CD14-positive monocyte (primary cell): ENCODE data around the gene IGSF9B. TPM values are rescaled to one million over a fixed set of nuclear protein-coding genes. Genes with fewer than 3 reads are reported as not detected.

ENCODE experiments used
- DNase-seq, 3 donors: peaks; one replicate each; pipeline ENCODE4 v3.0.0-alpha.2; 2011 to 2022
- H2AFZ ChIP-seq: 2 replicates; pipeline ENCODE4 v1.6.0; 2012; ENCODE audit warnings: mild to moderate bottlenecking, low read depth, low read length, inconsistent platforms; ENCODE audit not compliant: insufficient read depth, poor library complexity, severe bottlenecking
- H3K27ac ChIP-seq, 2 donors: 1 replicate in 1 of 2; 2 replicates in 1 of 2; pipeline ENCODE4 v1.5.1; 2012 to 2013; ENCODE audit warnings: low read length in 2 of 2, control low read depth in 1 of 2, inconsistent platforms in 1 of 2, low read depth in 1 of 2, mild to moderate bottlenecking in 1 of 2
- H3K27me3 ChIP-seq, 2 donors: one replicate each; pipeline versions ENCODE4 v1.6.0 to v1.6.1; 2011 to 2013; ENCODE audit warnings: low read length in 2 of 2; ENCODE audit not compliant: control insufficient read depth in 2 of 2, insufficient read depth in 2 of 2
- H3K36me3 ChIP-seq, 2 donors: replicated peaks in 1 of 2; 1 replicate in 1 of 2; 2 replicates in 1 of 2; pipeline versions ENCODE4 v1.5.1 to v1.6.1; 2012 to 2013; ENCODE audit warnings: low read length in 2 of 2, control low read depth in 1 of 2, inconsistent platforms in 1 of 2, mild to moderate bottlenecking in 1 of 2; ENCODE audit not compliant: insufficient read depth in 2 of 2, control insufficient read depth in 1 of 2
- H3K4me1 ChIP-seq, 2 donors: 1 replicate in 1 of 2; 2 replicates in 1 of 2; pipeline versions ENCODE4 v1.5.1 to v1.6.1; 2012 to 2013; ENCODE audit warnings: low read length in 2 of 2, control low read depth in 1 of 2, inconsistent platforms in 1 of 2, mild to moderate bottlenecking in 1 of 2, moderate library complexity in 1 of 2; ENCODE audit not compliant: insufficient read depth in 2 of 2, control insufficient read depth in 1 of 2
- H3K4me2 ChIP-seq: replicated peaks from 2 replicates; pipeline ENCODE3; 2012; ENCODE audit warnings: low read length, moderate library complexity, mild to moderate bottlenecking; ENCODE audit not compliant: poor library complexity, severe bottlenecking; ENCODE audit errors: extremely low read depth
- H3K4me3 ChIP-seq, 3 experiments: fragments of 200-600 bp in 1 of 3; sonication (generic) in 1 of 3; replicated peaks in 1 of 3; 1 replicate in 2 of 3; 2 replicates in 1 of 3; pipeline ENCODE4 v1.5.1; 2011 to 2013; ENCODE audit warnings: low read length in 3 of 3, mild to moderate bottlenecking in 3 of 3, control low read depth in 2 of 3, low read depth in 2 of 3, inconsistent platforms in 1 of 3, moderate library complexity in 1 of 3
- H3K79me2 ChIP-seq: 2 replicates; pipeline ENCODE4 v1.6.0; 2012; ENCODE audit warnings: mild to moderate bottlenecking, control low read depth, inconsistent platforms, low read length, moderate library complexity; ENCODE audit not compliant: insufficient read depth
- H3K9ac ChIP-seq: 2 replicates; pipeline ENCODE4 v1.6.0; 2017; ENCODE audit warnings: low read length, mild to moderate bottlenecking; ENCODE audit not compliant: insufficient read depth, poor library complexity, severe bottlenecking
- H3K9me3 ChIP-seq, 2 donors: replicated peaks in 1 of 2; 1 replicate in 1 of 2; 2 replicates in 1 of 2; pipeline versions ENCODE4 v1.5.1 to v1.6.1; 2012 to 2013; ENCODE audit warnings: low read length in 2 of 2, control low read depth in 1 of 2; ENCODE audit not compliant: control insufficient read depth in 1 of 2, insufficient read depth in 1 of 2
- H4K20me1 ChIP-seq: 2 replicates; pipeline ENCODE4 v1.6.0; 2012; ENCODE audit warnings: mild to moderate bottlenecking, low read length, control low read depth, moderate library complexity; ENCODE audit not compliant: insufficient read depth
- H3K27ac Mint-ChIP-seq, 7 donors: one replicate each; pipeline ENCODE4 v1.8.0; 2020; ENCODE audit warnings: mild to moderate bottlenecking in 7 of 7, mixed read lengths in 7 of 7, moderate library complexity in 6 of 7, inconsistent platforms in 2 of 7
- H3K27me3 Mint-ChIP-seq, 3 donors: one replicate each; pipeline ENCODE4 v1.8.0; 2021 to 2022; ENCODE audit warnings: low read depth in 3 of 3, mild to moderate bottlenecking in 3 of 3, mixed read lengths in 3 of 3, moderate library complexity in 3 of 3, inconsistent platforms in 1 of 3
- H3K36me3 Mint-ChIP-seq, 2 donors: one replicate each; pipeline ENCODE4 v1.8.0; 2020; ENCODE audit warnings: mixed read lengths in 2 of 2, inconsistent platforms in 1 of 2, mild to moderate bottlenecking in 1 of 2
- H3K4me1 Mint-ChIP-seq: one replicate; pipeline ENCODE4 v1.8.0; 2020; ENCODE audit warnings: mild to moderate bottlenecking, mixed read lengths
- H3K4me3 Mint-ChIP-seq, 2 donors: one replicate each; pipeline ENCODE4 v1.8.0; 2020; ENCODE audit warnings: mild to moderate bottlenecking in 2 of 2, mixed read lengths in 2 of 2, moderate library complexity in 1 of 2
- H3K9me3 Mint-ChIP-seq, 7 donors: one replicate each; pipeline ENCODE4 v1.8.0; 2020 to 2022; ENCODE audit warnings: mixed read lengths in 7 of 7, mild to moderate bottlenecking in 6 of 7, moderate library complexity in 6 of 7, inconsistent platforms in 2 of 7
- WGBS: methylation state at CpG from one replicate; pipeline ENCODE4 v1.1.5; 2013; ENCODE audit warnings: missing lambda C conversion rate; ENCODE audit not compliant: insufficient coverage; 5-methylcytosine and 5-hydroxymethylcytosine counted together
- intact Hi-C, 2 donors: fragments of 100-400 bp; cut with micrococcal nuclease; formaldehyde crosslinking; loops; one replicate each; pipeline versions ENCODE4 v1.15.0 to v1.15.1; 2023
- polyA plus RNA-seq, 3 donors: library from polyadenylated mRNA; depleted of rRNA in 1 of 3; unstranded in 2 of 3; stranded (reverse) in 1 of 3; fragments of 300-500 nt in 2 of 3; fragments of >200 nt in 1 of 3; fragmentation: Illumina TruSeq in 2 of 3; gene quantifications; 1 replicate in 2 of 3; 2 replicates in 1 of 3; pipeline ENCODE4 v1.2.3, GENCODE V29; 2012 to 2021
- TF ChIP-seq, protein P1 (sequence below): fragments of 200-600 bp; IDR thresholded peaks from one replicate; pipeline ENCODE4 v1.8.0; 2022; ENCODE audit warnings: antibody characterized with exemption, mild to moderate bottlenecking

The IGSF9B gene
- polyA plus RNA-seq, 3 donors, result not detected

DNA sequence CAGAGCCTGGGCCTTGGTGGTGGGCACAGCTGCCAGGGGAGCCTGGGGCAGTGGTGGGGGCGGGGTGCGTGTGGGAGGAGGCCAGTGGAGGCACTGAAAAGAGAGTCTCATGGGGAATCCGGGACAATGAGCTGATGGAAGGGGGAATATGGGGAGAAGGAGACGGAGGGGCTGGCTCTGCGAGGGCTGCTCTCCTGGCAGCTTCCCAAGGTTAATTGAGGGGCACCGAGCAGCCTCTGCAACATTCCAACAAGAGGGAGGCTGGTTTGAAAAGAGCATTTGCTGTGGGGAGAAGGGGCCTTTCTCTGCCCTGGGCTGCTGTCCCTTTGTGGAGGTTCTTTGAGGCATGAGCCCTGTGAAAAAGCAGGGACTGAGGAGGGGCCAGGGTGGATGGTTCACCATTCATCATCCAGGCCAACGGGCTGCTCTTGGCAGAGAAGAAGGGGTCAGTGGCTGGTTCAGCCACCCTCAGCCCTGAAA lies 9.4 kb upstream of the IGSF9B start:
- no peaks in the 10 kb centered on the region for H3K9me3 ChIP-seq
- H3K27ac ChIP-seq, result no peak overlapping the region
- Mint-ChIP-seq H3K4me1 (peaks cover 2% of the 10 kb centered on the region), H3K9me3 (peaks cover 0 to 4% (median 0%) of the 10 kb centered on the region in 7 donors), H3K36me3 (no peaks in the 10 kb centered on the region), H3K4me3 (no peak overlapping the region), H3K27ac (no peak overlapping the region), H3K27me3 (peaks cover 13 to 27% (median 18%) of the 10 kb centered on the region in 3 donors)
- no peaks in the 10 kb centered on the region for H4K20me1 ChIP-seq
- TF ChIP-seq, protein P1, sequence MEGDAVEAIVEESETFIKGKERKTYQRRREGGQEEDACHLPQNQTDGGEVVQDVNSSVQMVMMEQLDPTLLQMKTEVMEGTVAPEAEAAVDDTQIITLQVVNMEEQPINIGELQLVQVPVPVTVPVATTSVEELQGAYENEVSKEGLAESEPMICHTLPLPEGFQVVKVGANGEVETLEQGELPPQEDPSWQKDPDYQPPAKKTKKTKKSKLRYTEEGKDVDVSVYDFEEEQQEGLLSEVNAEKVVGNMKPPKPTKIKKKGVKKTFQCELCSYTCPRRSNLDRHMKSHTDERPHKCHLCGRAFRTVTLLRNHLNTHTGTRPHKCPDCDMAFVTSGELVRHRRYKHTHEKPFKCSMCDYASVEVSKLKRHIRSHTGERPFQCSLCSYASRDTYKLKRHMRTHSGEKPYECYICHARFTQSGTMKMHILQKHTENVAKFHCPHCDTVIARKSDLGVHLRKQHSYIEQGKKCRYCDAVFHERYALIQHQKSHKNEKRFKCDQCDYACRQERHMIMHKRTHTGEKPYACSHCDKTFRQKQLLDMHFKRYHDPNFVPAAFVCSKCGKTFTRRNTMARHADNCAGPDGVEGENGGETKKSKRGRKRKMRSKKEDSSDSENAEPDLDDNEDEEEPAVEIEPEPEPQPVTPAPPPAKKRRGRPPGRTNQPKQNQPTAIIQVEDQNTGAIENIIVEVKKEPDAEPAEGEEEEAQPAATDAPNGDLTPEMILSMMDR, result no peak
- WGBS, result 93% methylated on average over 6 of the region's 7 CpGs
- no peak for DNase-seq
- no peaks in the 10 kb centered on the region for H3K79me2 ChIP-seq
- intact Hi-C loops, result no loop called here
- no peak overlapping the region for H3K9ac ChIP-seq
- no peaks in the 10 kb centered on the region for H3K4me1 ChIP-seq
- H3K4me2 ChIP-seq, result no peak overlapping the region
- no peak overlapping the region for H3K4me3 ChIP-seq
- H2AFZ ChIP-seq, result no peak overlapping the region
- peaks cover 0 to 2% of the 10 kb centered on the region in 2 donors for H3K27me3 ChIP-seq
- H3K36me3 ChIP-seq, result no peaks in the 10 kb centered on the region

DNA sequence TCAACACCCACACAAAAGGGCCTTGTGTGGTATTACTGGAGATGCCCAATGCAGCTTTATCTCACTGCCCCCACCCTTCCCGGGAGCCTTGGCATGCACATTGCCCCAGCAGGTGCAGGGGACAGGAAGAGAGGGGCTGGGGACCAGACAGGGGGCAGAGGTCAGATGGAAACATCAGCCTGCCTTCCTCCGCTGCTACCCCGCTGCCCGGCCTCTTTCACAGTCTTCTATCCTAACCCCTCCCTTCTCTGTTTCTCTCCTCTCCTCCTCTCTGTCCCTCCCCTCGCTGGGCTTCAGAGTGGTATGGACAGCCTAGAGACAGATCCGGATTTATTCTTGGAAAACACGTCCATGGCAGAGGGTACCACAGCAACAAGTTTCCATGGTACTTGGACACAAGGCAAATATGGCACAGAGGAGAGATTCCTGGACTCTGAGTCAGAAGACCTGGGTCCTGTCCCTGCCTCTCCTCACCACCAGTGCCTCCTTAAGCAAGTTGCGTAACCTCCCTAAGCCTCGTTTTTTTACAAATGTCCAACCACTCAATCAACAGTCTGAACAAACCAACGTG lies 8.3 kb upstream of the IGSF9B start:
- Histone ChIP-seq H3K4me2 (no peak overlapping the region), H3K4me3 (no peak overlapping the region), H3K9ac (no peak overlapping the region), H3K4me1 (no peaks in the 10 kb centered on the region), H3K36me3 (no peaks in the 10 kb centered on the region), H2AFZ (no peak overlapping the region), H3K27ac (no peak overlapping the region), H3K79me2 (no peaks in the 10 kb centered on the region), H3K9me3 (no peaks in the 10 kb centered on the region), H3K27me3 (peaks cover 0 to 2% of the 10 kb centered on the region in 2 donors), H4K20me1 (no peaks in the 10 kb centered on the region)
- DNase-seq, result no peak
- WGBS, result 80% methylated on average over 6 of the region's 10 CpGs
- Mint-ChIP-seq H3K9me3 (peaks cover 0 to 4% (median 0%) of the 10 kb centered on the region in 7 donors), H3K4me1 (peaks cover 2% of the 10 kb centered on the region), H3K4me3 (no peak overlapping the region), H3K27ac (no peak overlapping the region), H3K27me3 (peaks cover 13 to 27% (median 16%) of the 10 kb centered on the region in 3 donors), H3K36me3 (no peaks in the 10 kb centered on the region)
- intact Hi-C loops, result no loop called here
- TF ChIP-seq, protein P1, result no peak
